GM12872 (cell line): ENCODE measurements around the gene GNPTG.

Experiments used
- CTCF ChIP-seq: IDR thresholded peaks from 3 replicates; pipeline ENCODE4 v1.5.1; 2011; ENCODE audit warnings: low read depth, mild to moderate bottlenecking, low read length, moderate library complexity; ENCODE audit not compliant: insufficient read depth

Gene GNPTG

GRCh38 chr16:1403733-1404132 is 52.0 kb downstream of the GNPTG start:
- no peak for TF ChIP-seq CTCF

GRCh38 chr16:1407753-1408152 is 56.0 kb downstream of the GNPTG start:
- TF ChIP-seq CTCF, result no peak

- TF ChIP-seq CTCF, result no peak
Observed at GRCh38 chr16:1408171-1408837, 56.6 kb downstream of the GNPTG start.

GRCh38 chr16:1412847-1413246 is 61.1 kb downstream of the GNPTG start:
- no peak for TF ChIP-seq CTCF
